HFFc6 (cell line): ENCODE results near the gene SBNO2. TPM values are rescaled to one million over a fixed set of nuclear protein-coding genes. Genes with fewer than 3 reads are reported as not detected.

ENCODE experiments used
- DNase-seq: peaks from one replicate; pipeline ENCODE4 v3.0.0-alpha.2; 2018
- H3K27ac Mint-ChIP-seq: 2 replicates; pipeline ENCODE4 v1.8.0; 2020; ENCODE audit warnings: mild to moderate bottlenecking, mixed read lengths
- H3K27me3 Mint-ChIP-seq: 2 replicates; pipeline ENCODE4 v1.8.0; 2021; ENCODE audit warnings: mild to moderate bottlenecking, moderate library complexity, mixed read lengths; ENCODE audit not compliant: insufficient read depth
- H3K36me3 Mint-ChIP-seq: 2 replicates; pipeline ENCODE4 v1.8.0; 2021; ENCODE audit warnings: low read depth, mixed read lengths
- H3K4me1 Mint-ChIP-seq: 2 replicates; pipeline ENCODE4 v1.8.0; 2020; ENCODE audit warnings: low read depth, mixed read lengths
- H3K4me3 Mint-ChIP-seq: 2 replicates; pipeline ENCODE4 v1.8.0; 2020; ENCODE audit warnings: mild to moderate bottlenecking, moderate library complexity, mixed read lengths
- H3K9me3 Mint-ChIP-seq: 2 replicates; pipeline ENCODE4 v1.8.0; 2020; ENCODE audit warnings: mild to moderate bottlenecking, mixed read lengths
- CTCF ChIP-seq: fragments of 200-600 bp; sonication (generic); IDR thresholded peaks from 2 replicates; pipeline ENCODE4 v1.5.0; 2021; ENCODE audit warnings: antibody characterized with exemption, mild to moderate bottlenecking
- total RNA-seq, 6 experiments: library from RNA; stranded (reverse); fragmentation: NEBNext Ultra II Directional; extraction: Animal tissue kit (Norgen Biotek cat#: 25700); gene quantifications; 2 replicates in 1 of 6; 3 replicates in 5 of 6; pipeline ENCODE4 v1.2.3, GENCODE V29; 2021

The SBNO2 gene
- total RNA-seq, 6 experiments from 2014 or later = 33.7 to 49.8 (median 41.5) TPM

- no peaks in the 10 kb centered on the region for H3K4me1 Mint-ChIP-seq
- H3K27ac Mint-ChIP-seq = no peak overlapping the region
- DNase-seq = no peak
- peaks cover 5% of the 10 kb centered on the region for H3K27me3 Mint-ChIP-seq
- no peak for TF ChIP-seq CTCF
- no peaks in the 10 kb centered on the region for H3K9me3 Mint-ChIP-seq
- H3K36me3 Mint-ChIP-seq = peaks cover 15% of the 10 kb centered on the region
- H3K4me3 Mint-ChIP-seq = no peak overlapping the region; the same call in 1 of the 2 replicates
These were observed 51.8 kb downstream of the SBNO2 start for GRCh38 chr19:1122021-1122971.

GRCh38 chr19:1121395-1121794 is 52.7 kb downstream of the SBNO2 start:
- H3K4me3 Mint-ChIP-seq = no peak overlapping the region
- TF ChIP-seq CTCF = no peak
- H3K27me3 Mint-ChIP-seq = peaks cover 3% of the 10 kb centered on the region
- DNase-seq = no peak
- H3K9me3 Mint-ChIP-seq = no peaks in the 10 kb centered on the region
- H3K36me3 Mint-ChIP-seq = peaks cover 15% of the 10 kb centered on the region
- no peak overlapping the region for H3K27ac Mint-ChIP-seq
- no peaks in the 10 kb centered on the region for H3K4me1 Mint-ChIP-seq

GRCh38 chr19:1119475-1120217 is 54.4 kb downstream of the SBNO2 start:
- Mint-ChIP-seq H3K27me3 (peaks cover 3% of the 10 kb centered on the region), H3K4me1 (no peaks in the 10 kb centered on the region), H3K36me3 (peaks cover 15% of the 10 kb centered on the region), H3K4me3 (no peak overlapping the region), H3K9me3 (no peaks in the 10 kb centered on the region), H3K27ac (no peak overlapping the region)
- DNase-seq = no peak
- no peak for TF ChIP-seq CTCF

- DNase-seq = no peak
- H3K4me3 Mint-ChIP-seq = no peak overlapping the region
- TF ChIP-seq CTCF = no peak
- no peaks in the 10 kb centered on the region for H3K4me1 Mint-ChIP-seq
- H3K27me3 Mint-ChIP-seq = peaks cover 3% of the 10 kb centered on the region
- H3K36me3 Mint-ChIP-seq = peaks cover 15% of the 10 kb centered on the region
- H3K9me3 Mint-ChIP-seq = no peaks in the 10 kb centered on the region
- H3K27ac Mint-ChIP-seq = no peak overlapping the region
These were observed 55.1 kb downstream of the SBNO2 start for GRCh38 chr19:1118999-1119398.

- Mint-ChIP-seq H3K9me3 (no peaks in the 10 kb centered on the region), H3K27ac (no peak overlapping the region), H3K36me3 (peaks cover 8% of the 10 kb centered on the region), H3K4me1 (no peaks in the 10 kb centered on the region), H3K4me3 (no peak overlapping the region), H3K27me3 (peaks cover 4% of the 10 kb centered on the region)
- TF ChIP-seq CTCF = no peak
- DNase-seq = no peak
These were observed 56.4 kb downstream of the SBNO2 start for GRCh38 chr19:1117654-1118053.
